Measurements from ENCODE around the gene ZNF627.
"Not testable (repeated sequence)": the region's sequence is repeated elsewhere in the genome, so short reads cannot be mapped to it uniquely, and the experiment has no call there.

ZNF627 gene

DNA sequence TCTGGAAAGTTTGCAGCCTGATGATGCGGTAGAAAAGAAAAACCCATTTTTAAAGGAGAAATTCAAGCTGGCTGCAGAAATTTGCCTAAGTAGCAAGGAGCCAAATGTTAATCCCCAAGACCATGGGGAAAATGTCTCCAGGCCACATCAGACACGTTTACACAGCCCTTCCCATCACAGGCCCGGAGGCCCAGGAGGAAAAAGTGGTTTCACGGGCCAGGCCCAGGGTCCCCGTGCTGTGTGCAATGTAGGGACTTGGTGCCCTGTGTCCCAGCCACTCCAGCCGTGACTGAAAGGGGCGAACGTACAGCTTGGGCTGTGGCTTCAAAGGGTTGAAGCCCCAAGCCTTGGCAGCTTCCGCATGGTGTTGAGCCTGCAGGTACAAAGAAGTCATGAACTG, 35.9 kb downstream of the ZNF627 start:
- no peak for DNase-seq

DNA sequence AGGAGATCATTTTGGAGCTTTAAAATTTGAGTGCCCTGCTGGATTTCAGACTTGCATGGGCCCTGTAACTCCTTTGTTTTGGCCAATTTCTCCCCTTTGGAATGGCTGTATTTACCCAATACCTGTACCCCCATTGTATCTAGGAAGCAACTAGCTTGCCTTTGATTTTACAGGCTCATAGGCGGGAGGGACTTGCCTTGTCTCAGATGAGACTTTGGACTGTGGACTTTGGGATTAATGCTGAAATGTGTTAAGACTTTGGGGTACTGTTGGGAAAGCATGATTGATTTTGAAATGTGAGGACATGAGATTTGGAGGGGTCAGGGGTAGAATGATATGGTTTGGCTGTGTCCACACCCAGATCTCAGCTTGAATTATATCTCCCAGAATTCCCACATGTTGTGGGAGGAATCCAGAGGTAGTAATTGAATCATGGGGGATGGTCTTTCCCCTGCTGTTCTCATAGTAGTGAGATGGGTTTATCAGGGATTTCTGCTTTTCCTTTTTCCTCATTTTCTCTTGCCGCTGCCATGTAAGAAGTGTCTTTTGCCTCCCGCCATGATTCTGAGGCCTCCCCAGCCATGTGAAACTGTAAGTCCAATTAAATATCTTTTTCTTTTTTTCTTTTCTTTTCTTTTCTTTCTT, 36.9 kb downstream of the ZNF627 start:
- DNase-seq: not testable (repeated sequence)

DNA sequence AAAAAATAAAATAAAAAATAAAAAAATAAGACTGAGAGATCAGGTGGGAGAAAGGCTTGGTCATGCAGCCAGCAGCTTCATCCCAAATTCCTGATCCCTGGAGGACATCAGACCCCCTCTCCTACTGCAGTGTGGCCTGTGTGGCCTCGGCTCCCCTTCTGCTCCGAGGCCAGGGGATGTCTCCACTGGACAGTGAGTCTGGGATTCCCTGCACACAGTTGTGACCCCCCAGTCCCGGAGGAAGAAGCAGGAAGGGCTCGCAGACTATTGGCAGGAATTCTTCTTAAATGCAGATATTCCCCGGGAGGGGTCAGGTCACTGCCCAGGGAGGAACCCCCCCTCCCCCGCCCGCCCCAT, 41.9 kb downstream of the ZNF627 start:
- DNase-seq: no peak

DNA sequence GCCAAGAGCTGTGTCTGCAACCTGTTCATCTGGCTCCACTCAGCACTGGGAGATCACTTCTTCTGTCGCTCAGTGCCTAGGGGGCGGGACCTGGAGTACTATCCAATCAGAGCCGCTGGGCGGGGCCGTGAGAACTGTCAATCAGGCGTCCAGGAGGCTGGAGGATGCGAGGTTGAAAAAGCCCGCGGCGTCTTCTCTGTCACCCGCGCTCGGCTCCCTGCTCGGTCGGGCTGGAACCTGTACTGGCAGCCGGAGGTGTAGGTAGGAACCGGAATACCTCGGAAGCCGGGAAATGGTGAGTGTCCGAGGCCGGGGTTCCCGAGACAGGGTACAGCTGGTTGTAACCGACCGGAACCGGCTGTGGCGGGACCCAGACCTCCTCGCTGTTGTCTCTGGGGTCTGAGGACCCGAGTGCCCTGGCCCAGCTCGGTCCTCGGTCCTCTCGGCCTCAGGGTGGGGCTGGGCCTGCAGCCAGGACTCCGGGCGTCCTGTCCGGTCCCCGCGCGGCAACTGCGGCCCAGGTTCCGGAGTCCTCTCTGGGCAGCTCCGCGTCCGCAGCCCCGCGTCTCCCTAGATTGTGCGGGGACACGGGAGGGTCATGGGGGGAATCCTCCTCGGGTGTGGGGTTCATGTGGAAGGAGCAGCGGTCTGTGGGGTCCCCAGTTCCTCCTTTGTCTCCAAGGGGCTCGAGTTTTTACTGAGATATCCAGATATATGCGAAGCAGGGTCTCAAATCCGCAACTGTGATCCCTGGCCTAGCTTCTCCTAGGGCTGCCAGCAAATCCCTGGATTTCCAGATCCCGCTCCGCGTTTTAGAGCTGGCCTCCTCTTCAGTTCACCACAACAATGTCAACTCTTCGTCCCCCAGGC, 42.6 kb downstream of the ZNF627 start:
- peak; percentile 95 for DNase-seq

DNA sequence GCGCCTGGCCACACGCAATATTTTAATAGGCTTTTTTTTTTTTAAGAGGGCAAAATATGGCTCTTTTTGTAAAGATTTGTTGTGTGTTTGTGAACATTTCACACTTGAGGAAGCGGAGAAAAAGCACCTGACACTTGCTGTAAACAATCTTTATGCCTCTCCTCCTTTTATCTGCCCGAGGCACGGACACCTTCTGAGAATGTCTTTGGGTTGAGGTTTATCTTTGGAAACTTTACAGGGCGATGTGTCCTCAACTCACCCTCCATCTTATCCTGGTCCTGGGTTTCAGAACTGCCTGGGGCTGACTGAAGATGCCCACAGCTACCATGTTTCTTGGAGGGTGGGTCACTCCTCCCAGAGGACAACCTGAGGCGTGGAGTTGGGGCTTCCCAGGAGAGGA, 44.0 kb downstream of the ZNF627 start:
- DNase-seq: no peak

DNA sequence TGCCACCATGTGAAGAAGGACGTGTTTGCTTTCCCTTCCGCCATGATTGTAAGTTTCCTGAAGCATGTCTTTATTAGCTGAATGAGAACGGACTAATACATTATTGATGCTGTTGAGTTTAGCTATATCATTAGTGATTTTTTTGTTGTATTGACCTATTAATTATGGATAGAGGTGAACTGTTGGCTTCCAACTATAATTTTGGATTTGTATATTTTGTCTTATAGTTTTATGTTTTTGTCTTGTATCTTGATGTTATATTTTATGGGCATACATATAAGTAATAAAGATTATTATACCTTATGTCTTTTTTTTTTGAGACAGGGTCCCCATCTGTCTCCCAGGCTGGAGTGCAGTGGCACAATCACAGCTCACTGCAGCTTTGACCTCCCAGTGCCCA, 45.6 kb downstream of the ZNF627 start:
- no peak for DNase-seq

DNA sequence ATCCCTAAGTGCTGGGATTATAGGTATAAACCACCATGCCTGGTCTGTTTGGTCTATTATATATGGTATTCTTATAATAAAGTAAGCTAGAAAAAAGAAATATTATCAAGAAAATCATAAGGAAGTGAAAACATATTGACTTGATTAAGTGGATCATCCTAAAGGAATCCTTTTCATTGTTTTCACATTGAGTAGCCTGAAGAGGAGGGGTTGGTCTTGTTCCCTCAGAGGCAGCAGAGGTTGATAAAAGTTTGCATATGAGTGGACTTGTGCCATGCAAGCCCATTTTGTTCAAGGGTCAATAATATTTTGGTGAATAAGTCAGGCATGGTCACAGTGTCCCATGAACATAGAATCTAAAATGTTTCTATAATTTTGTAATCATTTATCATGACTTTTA, 52.7 kb downstream of the ZNF627 start:
- DNase-seq: no peak

DNA sequence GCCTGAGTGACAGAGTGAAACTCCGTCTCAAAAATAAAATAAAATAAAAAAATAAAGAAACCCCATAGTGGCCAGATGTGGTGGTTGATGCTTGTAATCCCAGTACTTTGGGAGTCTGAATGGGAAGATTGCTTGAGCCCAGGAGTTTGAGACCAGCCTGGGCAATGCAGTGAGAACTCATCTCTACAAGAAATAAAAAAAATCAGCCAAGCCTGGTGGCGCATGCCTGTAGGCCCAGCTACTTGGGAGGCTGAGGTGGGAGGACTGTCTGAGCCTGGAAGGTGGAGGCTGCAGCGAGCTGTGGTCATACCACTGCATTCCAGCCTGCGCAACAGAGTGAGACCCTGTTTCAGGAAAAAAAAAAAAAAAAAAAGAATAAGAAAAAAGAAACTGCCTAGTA, 53.8 kb downstream of the ZNF627 start:
- DNase-seq: no peak

DNA sequence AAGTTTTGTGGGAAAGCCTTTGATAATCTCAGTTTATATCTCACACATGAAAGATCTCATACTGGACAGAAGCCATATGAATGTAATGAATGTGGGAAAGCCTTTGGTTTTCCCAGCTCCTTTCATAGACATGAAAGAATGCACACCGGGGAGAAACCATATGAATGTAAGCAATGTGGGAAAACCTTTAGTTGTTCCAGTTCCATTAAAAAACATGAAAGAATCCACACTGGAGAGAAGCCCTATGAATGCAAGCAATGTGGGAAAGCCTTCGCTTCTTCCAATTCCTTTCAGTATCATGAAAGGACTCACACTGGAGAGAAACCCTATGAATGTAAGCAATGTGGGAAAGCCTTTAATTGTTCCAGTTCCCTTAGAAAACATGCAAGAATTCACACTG, 54.8 kb downstream of the ZNF627 start:
- DNase-seq: no peak

DNA sequence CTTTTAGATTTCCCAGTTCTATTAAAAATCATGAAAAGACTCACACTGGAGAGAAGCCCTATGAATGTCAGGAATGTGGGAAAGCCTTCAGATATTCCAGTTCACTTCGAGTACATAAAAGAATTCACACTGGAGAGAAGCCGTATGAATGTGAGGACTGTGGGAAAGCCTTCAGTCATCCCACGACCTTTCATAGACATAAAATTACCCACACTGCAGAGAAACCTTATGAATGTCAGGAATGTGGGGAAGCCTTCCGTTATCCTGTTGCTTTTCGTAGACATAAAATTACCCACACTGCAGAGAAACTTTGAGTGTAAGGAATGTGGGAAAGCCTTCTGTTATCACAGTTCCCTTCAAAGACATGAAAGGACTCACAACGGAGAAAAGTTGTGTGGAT, 55.2 kb downstream of the ZNF627 start:
- DNase-seq: no peak

DNA sequence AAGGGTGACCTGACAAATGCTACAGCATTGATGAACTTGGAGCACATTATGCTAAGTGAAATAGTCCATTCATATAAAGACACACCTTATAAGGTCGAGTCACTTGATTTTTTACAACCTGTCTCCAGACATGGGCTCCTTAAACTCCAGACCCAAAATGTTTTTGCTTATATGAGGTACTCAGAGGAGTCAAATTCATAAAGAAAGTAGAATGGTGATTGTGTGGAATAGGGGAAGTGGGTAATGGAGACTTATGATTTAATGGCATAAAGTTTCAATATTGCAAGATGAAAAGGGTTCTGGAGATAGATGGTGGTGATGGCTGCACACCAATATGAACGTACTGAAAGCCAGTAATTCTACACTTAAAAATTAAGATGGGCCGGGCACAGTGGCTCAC, 59.3 kb downstream of the ZNF627 start:
- DNase-seq: no peak

DNA sequence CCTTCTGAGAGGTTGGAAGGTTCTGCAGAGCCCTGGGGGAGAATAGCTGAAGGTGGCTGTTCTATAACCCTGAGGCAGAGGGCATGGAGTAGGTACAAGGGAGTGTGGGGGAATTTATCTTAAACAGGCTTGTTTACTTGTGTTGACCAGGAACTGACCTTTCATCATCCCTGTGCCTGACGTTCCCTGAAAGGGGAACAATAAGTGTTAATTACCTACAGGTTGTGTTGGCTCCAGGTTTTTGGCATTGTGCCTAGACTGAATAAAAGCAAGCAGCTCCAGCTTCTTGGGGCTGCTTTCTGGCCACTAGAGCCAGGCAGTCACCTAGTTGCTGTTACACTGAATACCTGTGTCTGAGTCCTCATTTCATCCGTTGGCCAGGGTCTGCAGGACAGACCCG, 60.0 kb downstream of the ZNF627 start:
- DNase-seq: no peak

DNA sequence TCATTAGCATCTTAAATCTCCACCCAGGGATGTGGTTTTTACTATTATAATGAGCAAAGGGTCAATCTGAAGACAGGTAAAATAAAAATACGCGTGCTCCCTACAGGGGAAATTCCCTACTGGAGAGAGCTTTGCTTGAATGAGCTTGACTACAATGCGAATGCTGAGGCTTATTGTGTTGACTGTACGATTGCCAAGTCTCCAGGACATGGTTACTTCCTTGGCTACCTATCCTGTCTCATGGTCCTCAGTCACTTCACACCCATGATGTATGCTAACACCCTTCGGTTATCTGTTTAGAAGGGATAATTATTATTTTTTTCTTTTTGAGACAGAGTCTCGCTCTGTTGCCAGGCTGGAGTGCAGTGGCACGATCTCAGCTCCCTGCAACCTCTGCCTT, 61.7 kb downstream of the ZNF627 start:
- DNase-seq: no peak

DNA sequence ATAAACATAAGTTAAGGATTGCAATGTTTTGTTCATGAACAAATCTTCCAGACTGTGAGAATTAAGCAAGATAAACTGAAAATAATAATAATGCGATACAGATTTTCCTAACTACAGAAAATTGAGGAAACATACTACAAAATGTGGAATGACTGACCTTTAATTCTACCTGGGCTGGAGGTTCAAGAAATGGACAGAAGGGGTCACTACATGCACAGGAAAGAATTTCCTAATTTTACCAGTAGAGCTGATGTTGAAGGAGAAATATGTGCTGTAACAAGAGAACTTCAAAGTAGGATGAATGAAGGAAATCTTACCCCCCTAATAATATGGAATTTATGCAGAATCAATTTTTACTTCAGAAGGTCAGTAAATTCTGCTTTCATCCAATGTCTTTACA, 62.3 kb downstream of the ZNF627 start:
- no peak for DNase-seq

DNA sequence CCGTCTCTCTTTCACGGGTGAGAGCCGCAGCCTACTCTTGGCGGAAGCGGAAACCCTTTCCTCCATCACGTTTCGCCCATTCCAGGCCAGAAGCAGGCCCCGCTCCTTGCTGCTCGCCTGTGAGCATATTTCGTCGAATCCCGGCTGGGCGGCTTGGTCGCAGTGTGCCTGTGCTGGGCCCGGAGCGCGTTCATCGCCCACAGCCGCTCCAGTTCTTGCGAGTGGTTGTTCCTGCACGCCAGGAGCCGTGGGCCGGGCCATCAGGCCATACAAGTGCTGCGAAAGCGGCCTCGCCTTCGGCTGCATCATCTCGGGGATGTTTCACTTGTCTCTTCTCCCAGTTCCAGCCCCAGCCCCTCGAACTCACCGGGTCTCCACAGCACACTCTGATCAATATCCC, 65.0 kb downstream of the ZNF627 start:
- no peak for DNase-seq

DNA sequence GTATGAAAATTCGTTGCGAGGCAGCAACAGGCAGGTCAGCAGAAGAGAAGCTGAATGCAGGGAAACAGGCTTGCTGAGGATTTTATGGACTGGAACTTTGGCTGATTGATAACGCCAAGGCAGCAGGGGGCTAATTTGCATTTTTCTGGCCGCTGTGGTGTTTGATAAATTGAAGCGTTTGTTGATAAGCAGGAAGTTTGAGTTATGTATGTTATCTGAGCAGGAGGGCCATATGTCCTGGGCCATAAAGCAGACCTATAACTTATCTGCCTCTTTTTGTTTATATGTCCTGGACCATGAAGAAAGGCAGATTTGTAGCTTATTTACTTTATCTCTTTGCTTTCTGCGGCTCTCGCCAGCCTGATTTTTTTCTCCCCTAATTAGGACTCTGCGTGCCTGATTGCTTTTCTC, 65.9 kb downstream of the ZNF627 start:
- DNase-seq: no peak
